HuH-7 (cell line): ENCODE measurements around the gene CELA3B.
"Not testable (repeated sequence)": the region's sequence is repeated elsewhere in the genome, so short reads cannot be mapped to it uniquely, and the experiment has no call there.

ENCODE experiments used
- DNase-seq: peaks from one replicate; pipeline ENCODE4 v3.0.0; 2011; ENCODE audit warnings: low spot score

Gene CELA3B

GRCh38 chr1:21976703-21977239 is at the start of gene CELA3B:
Gene CELA3B (plus strand): TSS chr1:21977022. CDS start chr1:21977040, 18 bp downstream.
- DNase-seq = not testable (repeated sequence)

- DNase-seq = peak; percentile 82
These were observed 49.1 kb upstream of the CELA3B start for GRCh38 chr1:21927533-21928237.

GRCh38 chr1:21930080-21930571 is 46.7 kb upstream of the CELA3B start:
- no peak for DNase-seq

GRCh38 chr1:21930629-21931170 is 46.1 kb upstream of the CELA3B start:
- DNase-seq = no peak

GRCh38 chr1:21931171-21932093 is 45.4 kb upstream of the CELA3B start:
- no peak for DNase-seq

GRCh38 chr1:21932127-21932526 is 44.7 kb upstream of the CELA3B start:
- DNase-seq = no peak

- DNase-seq = no peak
These were observed 43.2 kb upstream of the CELA3B start for GRCh38 chr1:21933397-21934248.

- no peak for DNase-seq
These were observed 41.4 kb upstream of the CELA3B start for GRCh38 chr1:21935393-21935804.

GRCh38 chr1:21935891-21936365 is 40.9 kb upstream of the CELA3B start:
- DNase-seq = peak; percentile 31

- DNase-seq = no peak
These were observed 40.3 kb upstream of the CELA3B start for GRCh38 chr1:21936366-21937031.

GRCh38 chr1:21937034-21937371 is 39.8 kb upstream of the CELA3B start, which contains the start of gene HSPG2:
Gene HSPG2 (minus strand): TSS chr1:21937310. CDS start chr1:21937217, 93 bp downstream.
- DNase-seq = no peak

GRCh38 chr1:21937372-21938121 is 39.3 kb upstream of the CELA3B start:
- DNase-seq = peak; percentile 67

- no peak for DNase-seq
These were observed 37.9 kb upstream of the CELA3B start for GRCh38 chr1:21938732-21939538.

GRCh38 chr1:21939650-21940374 is 37.0 kb upstream of the CELA3B start:
- peak; percentile 54 for DNase-seq

GRCh38 chr1:21940492-21940891 is 36.3 kb upstream of the CELA3B start:
- no peak for DNase-seq

- DNase-seq = no peak
These were observed 35.5 kb upstream of the CELA3B start for GRCh38 chr1:21941370-21941769.

GRCh38 chr1:21942464-21942863 is 34.4 kb upstream of the CELA3B start:
- DNase-seq = no peak

- DNase-seq = not testable (repeated sequence)
These were observed 33.7 kb upstream of the CELA3B start for GRCh38 chr1:21942959-21943640.
